Testis (tissue), 2 donors: ENCODE measurements around the gene BTG3.

Source experiments
- CTCF ChIP-seq, 3 experiments: fragments of 450-650 bp in 2 of 3; fragments of 200-600 bp in 1 of 3; sonication (generic) in 1 of 3; IDR thresholded peaks; one replicate each; pipeline ENCODE4 v1.5.1; 2016 to 2019; ENCODE audit warnings: antibody characterized with exemption in 3 of 3, mild to moderate bottlenecking in 2 of 3, moderate library complexity in 1 of 3
- POLR2A ChIP-seq: fragments of 450-650 bp; IDR thresholded peaks from one replicate; pipeline ENCODE4 v1.6.1; 2017; ENCODE audit warnings: antibody characterized with exemption, mild to moderate bottlenecking, moderate library complexity

DNA sequence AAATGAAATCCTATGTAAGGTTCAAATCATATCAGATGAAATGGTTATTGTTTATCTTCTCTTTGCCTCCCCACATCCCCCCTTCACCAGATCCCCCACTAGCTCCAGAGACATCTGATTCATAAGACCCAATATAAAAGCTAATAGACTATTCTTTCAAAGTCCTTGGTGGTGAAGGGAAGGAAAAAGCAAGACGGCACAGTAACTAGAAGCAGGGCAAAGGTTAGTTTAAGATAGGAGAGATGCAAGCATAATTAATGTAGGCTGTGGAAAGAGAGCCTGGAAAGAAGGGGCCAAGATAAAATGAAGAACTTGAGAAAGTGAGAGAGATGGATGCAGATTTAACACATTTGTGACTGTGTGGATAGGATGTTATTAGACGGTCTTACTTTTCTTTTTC, 33.8 kb downstream of the BTG3 start:
- no peak for TF ChIP-seq POLR2A
- TF ChIP-seq CTCF (IDR thresholded peaks at IDR 0.05): no peak
